ENCODE data around the gene LYPD6. TPM values are rescaled to one million over a fixed set of nuclear protein-coding genes. Genes with fewer than 3 reads are reported as not detected.
A peak's percentile ranks its signal among the peaks of the same experiment; 100 is the strongest.

The LYPD6 gene
- total and polyA plus RNA-seq, 9 of the 15 experiments (the other 6 are each of a cell fraction or from before 2014, with no cell fraction given) = not detected

GRCh38 chr2:149334156-149334555, 3.8 kb downstream of the LYPD6 start:
- DNase-seq (ENCODE audit: extremely low read depth in 1 of 4, low spot score in 3 of 4) = no peak
- no peaks in the 10 kb centered on the region for H3K36me3 ChIP-seq (ENCODE audit: control insufficient read depth, insufficient read depth, low read length)
- no peak overlapping the region for H3K4me3 ChIP-seq
- H4K20me1 ChIP-seq (replicated peaks; ENCODE audit: control insufficient read depth, insufficient read depth, low read length) = no peaks in the 10 kb centered on the region
- no peak overlapping the region for H3K4me2 ChIP-seq (ENCODE audit: insufficient read depth, low read length)
- no peak for FAIRE-seq
- no peak overlapping the region for H3K27ac ChIP-seq (ENCODE audit: extremely low read depth, low read depth, low read length)
- H3K9me1 ChIP-seq (ENCODE audit: control insufficient read depth, insufficient read depth, low read length) = no peaks in the 10 kb centered on the region
- no peaks in the 10 kb centered on the region for H3K79me2 ChIP-seq (ENCODE audit: control insufficient read depth, insufficient read depth, low read length)
- BruUV-seq (replicated peaks) = no TSS peak
- ATAC-seq = no peak
- peaks cover 0 to 4% of the 10 kb centered on the region in 2 experiments; a peak in 1 of 5 replicates for H3K4me1 ChIP-seq (replicated peaks in 1 of 2; ENCODE audit: control insufficient read depth in 2 of 2, insufficient read depth in 2 of 2, low read length in 2 of 2)
- H3K9me3 ChIP-seq (replicated peaks; ENCODE audit: control insufficient read depth, insufficient read depth, low read depth, low read length) = no peaks in the 10 kb centered on the region
- H2AFZ ChIP-seq (ENCODE audit: low read depth, low read length) = no peak overlapping the region
- intact Hi-C loops (cut with micrococcal nuclease) = no loop called here
- WGBS (ENCODE audit: insufficient coverage, low coverage, missing lambda C conversion rate) = 2% methylated on average over 2 of the region's 2 CpGs
- POLR2A ChIA-PET = no interaction called here
- in situ Hi-C loops (cut with MboI) = no loop called here
- peaks cover 0 to 16% of the 10 kb centered on the region in 2 experiments; a peak in 2 of 5 replicates for H3K27me3 ChIP-seq (ENCODE audit: control insufficient read depth in 2 of 2, insufficient read depth in 2 of 2, low read length in 2 of 2)
- H3K9ac ChIP-seq (ENCODE audit: insufficient read depth in 1 of 2, low read depth in 2 of 2, low read length in 2 of 2) = no peak overlapping the region
- TF ChIP-seq RBM14 (IDR thresholded peaks at IDR 0.05; ENCODE audit: borderline replicate concordance, insufficient read depth, low read depth, low read length) = no peak
- no peak for TF ChIP-seq ILF3 (IDR thresholded peaks at IDR 0.05; ENCODE audit: borderline replicate concordance)
- peak; percentile 9 for TF ChIP-seq MEIS2 (IDR thresholded peaks at IDR 0.05; ENCODE audit: partially characterized antibody)
- no peak for TF ChIP-seq HINFP (tag; conservative IDR thresholded peaks at IDR 0.05; ENCODE audit: low read depth)
- TF ChIP-seq HNRNPL (IDR thresholded peaks at IDR 0.05; ENCODE audit: low read depth, low read length) = no peak
- TF ChIP-seq ID3 (CRISPR knock-in tag; IDR thresholded peaks at IDR 0.05) = no peak
- no peak for TF ChIP-seq ID3 (tag; IDR thresholded peaks at IDR 0.05)
- CTCF ChIA-PET (ENCODE audit: low intra/inter-chr PET ratio) = no interaction called here
